GM21717 (cell line): ENCODE measurements around the gene FNDC3B.
"Not testable (repeated sequence)": the region's sequence is repeated elsewhere in the genome, so short reads cannot be mapped to it uniquely, and the experiment has no call there.

Source experiments
- ATAC-seq: cut with Tn5 transposase; IDR thresholded peaks from one replicate; pipeline ENCODE4 v1.9.1; 2021; ENCODE audit warnings: mild to moderate bottlenecking, moderate library complexity; ENCODE audit not compliant: unreplicated experiment

FNDC3B gene

DNA sequence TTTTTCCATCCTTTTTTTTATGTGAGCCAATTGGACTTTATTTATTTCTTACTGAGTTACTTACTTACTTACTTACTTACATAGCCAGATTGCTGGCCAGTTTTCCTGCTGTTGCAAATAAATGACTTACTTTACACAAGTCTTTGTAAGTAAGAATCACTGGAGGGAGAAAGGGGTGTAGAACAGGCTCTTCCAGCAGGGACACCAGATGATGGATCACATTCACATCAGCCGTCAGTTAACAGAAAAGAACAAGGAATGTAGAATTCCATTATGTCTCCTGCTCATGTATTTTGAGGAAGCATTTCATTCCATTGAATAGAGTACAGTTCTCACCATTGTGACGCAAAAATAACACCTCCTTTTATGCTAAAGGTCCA lies 188.6 kb downstream of the FNDC3B start:
- ATAC-seq = no peak

DNA sequence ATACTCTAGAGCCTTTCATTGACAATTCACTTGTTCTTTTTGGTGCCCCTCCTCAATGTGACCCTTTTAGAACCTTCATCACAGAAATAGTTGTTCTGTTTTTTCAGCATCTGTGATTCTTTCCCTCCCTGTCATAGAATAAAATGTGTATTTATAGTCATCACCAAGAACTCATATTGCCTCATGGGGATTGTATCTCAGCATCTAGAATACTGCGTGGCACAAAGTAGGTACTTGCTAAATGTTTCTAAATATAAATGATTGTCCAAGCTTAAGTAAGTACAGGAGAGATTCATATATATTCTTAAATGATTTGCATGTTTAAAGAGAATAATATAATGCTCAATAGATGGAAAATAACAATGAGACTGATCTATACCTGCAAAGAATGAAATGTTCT lies 190.1 kb downstream of the FNDC3B start:
- ATAC-seq = no peak

GRCh38 chr3:172231318-172231901 lies 192.0 kb downstream of the FNDC3B start:
- ATAC-seq = no peak

DNA sequence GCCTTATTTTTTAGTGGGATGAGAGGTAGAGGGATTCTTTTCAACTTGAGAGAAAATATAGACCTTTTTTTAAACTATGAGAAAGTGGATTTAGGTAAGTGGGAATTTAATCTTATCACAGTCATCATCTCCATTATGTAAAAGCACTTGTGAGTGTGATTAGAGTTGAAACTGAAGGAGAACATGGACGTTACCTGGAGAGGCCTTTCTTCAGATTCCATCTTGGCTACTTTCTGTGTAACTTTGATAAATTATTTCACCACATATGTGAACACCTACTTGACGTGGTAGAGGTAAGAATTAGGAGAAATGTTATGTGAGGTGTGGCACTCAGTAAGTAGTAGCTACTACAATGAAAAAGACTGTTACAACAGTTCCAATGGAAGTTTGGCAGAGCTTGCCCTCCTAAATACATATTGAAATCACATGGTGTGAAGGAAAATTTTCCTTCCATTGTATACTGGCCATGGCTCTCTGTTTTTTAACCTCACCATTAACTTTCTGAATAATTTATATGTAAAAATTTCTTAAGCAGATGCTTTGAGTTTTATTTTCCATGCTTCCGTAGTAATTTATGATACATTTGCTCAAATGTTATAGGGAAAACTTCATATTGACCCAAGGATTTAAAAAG lies 193.3 kb downstream of the FNDC3B start:
- no peak for ATAC-seq

GRCh38 chr3:172233474-172234277 lies 194.3 kb downstream of the FNDC3B start:
- no peak for ATAC-seq

DNA sequence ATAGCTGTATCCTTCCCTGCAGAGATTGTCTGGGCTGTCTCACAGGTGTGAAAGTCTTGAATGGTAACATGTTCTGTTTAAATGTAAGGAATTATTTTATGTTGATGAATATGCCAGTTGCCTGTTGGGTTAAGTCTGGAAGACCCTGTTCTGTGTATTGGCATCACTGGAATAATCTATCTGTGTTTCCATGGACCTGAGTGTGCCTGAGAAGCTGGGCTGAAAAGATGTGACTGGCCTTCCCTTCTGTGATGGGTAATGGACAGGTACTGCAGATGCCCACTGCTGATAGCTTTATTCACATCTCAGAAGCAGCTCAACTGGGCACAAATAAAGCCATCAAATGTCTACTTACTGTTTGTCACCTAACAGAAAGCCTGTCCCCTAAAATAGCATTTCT lies 196.3 kb downstream of the FNDC3B start:
- ATAC-seq = no peak

GRCh38 chr3:172236771-172237742 lies 197.7 kb downstream of the FNDC3B start:
- no peak for ATAC-seq

GRCh38 chr3:172238188-172238587 lies 198.8 kb downstream of the FNDC3B start:
- no peak for ATAC-seq

DNA sequence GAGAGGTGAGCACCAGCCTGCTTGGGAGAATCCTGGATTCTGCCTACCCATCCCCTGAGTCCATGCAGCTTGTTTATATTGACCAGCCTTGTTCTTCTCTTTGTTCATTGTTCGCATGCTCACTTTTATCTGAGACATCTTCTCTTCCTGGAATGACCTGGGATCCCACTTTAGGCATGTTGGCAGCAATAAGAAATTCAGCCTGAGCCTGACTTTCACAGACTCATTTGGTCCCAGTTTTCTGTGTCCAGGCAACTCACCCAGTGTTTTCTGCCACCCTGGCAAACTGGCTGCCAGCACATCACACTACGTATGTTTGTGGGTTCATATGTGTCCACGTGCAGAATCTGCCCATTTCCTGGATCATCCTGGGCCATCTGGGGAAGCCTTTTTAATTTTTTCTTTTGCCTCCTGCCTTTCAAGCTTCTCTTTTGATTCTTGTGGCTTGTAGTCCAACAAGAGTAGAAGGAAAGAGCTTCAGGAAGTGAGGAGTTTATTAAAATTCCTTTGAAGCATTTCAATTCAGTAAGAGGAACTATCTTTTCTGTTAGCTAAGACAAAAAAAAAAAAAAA lies 199.9 kb downstream of the FNDC3B start:
- no peak for ATAC-seq

DNA sequence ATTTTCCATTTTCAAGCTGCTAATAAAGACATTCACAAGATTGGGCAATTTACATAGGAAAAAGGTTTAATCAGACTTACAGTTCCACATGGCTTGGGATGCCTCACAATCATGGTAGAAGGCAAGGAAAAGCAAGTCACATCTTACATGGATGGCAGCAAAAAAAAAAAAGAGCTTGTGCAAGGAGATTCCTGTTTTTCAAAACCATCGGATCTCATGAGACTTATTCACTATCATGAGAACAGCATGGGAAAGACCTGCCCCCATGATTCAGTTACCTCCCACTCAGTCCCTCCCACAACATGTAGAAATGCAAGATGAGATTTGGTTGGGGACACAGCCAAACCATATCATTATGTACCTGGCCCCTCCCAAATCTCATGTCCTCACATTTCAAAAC lies 202.0 kb downstream of the FNDC3B start:
- ATAC-seq = no peak

DNA sequence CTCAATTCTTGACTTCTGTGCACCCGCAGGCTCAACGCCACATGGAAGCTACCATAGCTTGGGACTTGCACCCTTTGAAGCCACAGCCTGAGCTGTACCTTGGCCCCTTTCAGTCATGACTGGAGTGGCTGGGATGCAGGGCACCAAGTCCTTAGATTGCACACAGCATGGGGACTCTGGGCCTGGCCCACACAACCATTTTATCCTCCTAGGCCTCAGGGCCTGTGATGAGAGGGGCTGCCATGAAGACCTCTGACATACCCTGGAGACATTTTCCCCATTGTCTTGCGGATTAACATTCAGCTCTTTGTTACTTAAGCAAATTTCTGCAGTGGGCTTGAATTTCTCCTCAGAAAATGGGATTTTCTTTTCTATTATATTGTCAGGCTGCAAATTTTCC lies 203.1 kb downstream of the FNDC3B start:
- ATAC-seq = not testable (repeated sequence)

- not testable (repeated sequence) for ATAC-seq
Observed at GRCh38 chr3:172243376-172243775, 204.0 kb downstream of the FNDC3B start.

GRCh38 chr3:172244011-172244410 lies 204.6 kb downstream of the FNDC3B start:
- ATAC-seq = no peak

DNA sequence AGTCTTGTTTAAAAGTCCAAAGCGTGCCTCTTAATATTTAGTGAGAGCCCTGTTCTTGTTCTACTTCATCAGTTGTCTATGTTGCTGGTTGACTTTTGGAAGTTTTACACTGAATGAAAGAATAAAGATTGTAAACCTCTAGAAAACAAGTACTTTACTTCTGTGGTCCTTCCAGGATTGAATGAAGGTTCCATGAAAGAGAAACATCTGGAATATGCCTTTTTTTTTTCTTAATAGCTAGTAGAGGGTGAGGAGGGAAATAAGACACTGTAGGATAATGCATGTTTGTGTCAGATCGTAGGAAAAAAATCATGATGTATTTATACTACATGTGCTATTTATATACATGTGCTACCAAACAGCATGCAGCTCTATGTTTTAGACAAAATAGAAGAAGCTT lies 205.9 kb downstream of the FNDC3B start:
- no peak for ATAC-seq

- no peak for ATAC-seq
Observed at GRCh38 chr3:172246107-172246844, 206.9 kb downstream of the FNDC3B start.

GRCh38 chr3:172247525-172248274 lies 208.3 kb downstream of the FNDC3B start:
- no peak for ATAC-seq

DNA sequence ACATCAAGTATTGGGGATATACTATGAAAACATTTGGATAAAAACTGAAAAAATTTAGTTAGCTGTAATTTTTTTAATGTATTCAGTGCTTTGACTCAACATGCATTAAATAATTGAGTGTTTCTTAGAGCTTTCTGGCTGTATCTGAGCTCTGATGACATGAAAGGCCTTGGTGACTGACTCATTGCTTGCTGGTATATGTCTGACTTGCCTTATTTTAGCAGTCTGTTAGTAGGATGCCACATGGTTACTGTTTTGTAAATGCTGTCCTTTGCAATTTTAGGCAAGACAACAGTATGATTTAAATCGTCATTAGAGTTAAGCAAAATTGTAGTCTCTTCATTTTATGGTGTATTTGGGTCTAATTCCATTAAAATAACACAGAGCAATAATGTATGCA lies 209.7 kb downstream of the FNDC3B start:
- no peak for ATAC-seq

DNA sequence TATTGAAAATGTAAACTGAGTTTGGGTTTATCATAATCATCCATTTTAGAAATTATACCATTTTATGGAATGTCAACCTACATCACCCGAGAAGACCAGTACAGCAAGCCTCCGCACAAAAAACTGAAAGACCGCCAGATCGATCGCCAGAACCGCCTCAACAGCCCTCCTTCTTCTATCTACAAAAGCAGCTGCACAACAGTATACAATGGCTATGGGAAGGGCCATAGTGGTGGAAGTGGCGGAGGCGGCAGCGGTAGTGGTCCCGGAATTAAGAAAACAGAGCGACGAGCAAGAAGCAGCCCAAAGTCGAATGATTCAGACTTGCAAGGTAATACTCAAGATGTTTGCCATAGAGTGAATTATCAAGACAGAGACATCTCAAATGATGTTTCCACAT lies 211.8 kb downstream of the FNDC3B start:
- ATAC-seq = no peak

- ATAC-seq = no peak
Observed at GRCh38 chr3:172253200-172253599, 213.8 kb downstream of the FNDC3B start.
